ENCODE measurements around the gene UBE2E2. TPM values are rescaled to one million over a fixed set of nuclear protein-coding genes. Genes with fewer than 3 reads are reported as not detected.

The UBE2E2 gene
- total and polyA plus RNA-seq, 2 donors (not counting 1 experiment from before 2014, with no cell fraction given): 16.0 to 45.0 TPM

DNA sequence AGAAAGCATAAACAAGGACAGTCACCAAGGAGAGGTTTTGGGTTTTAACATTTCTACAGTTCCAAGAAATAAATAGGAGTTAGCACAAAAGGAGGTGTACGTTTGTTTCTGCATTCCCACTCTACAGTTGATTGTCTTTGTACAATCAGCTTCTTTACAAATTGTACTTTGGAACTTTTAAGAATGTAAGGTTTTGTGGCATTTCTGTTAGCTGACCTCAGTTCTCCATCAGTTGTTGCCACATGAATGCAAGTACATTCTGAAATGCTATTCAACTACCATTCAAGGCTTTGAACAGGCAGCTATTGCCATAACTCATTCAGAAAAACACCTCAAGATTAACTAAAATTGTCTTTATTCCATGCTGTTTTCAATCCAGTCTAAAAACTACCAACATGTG lies 349.4 kb downstream of the UBE2E2 start:
- intact Hi-C loops (cut with micrococcal nuclease): no loop called here

DNA sequence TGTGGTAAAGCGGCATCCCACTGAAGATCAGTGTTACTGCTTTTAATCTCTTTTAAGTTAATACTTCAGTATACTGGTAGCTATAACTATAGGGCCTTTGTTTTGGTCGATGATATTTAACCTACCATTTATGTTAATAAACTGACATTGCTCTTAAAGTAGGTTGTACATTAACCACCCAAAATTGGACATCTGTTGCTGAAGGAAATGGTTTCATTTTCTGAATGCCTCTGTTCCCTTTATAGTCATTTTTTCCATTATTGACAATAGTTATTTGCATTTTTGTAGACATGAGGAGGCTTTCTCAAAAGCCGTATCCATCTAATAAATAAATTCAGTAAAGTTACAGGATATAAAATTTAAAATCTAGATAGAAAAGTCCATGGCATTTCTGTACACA lies 350.2 kb downstream of the UBE2E2 start:
- intact Hi-C loops (cut with micrococcal nuclease): no loop called here
- H3K27ac ChIP-seq (ENCODE audit: low read length in 2 of 2): no peak overlapping the region
- no peak overlapping the region for H2AFZ ChIP-seq (ENCODE audit: insufficient read depth, low read depth, low read length, poor library complexity, severe bottlenecking)
- no peaks in the 10 kb centered on the region for H3K27me3 ChIP-seq (replicated peaks in 1 of 4; ENCODE audit: control extremely low read depth in 1 of 4, control insufficient read depth in 3 of 4, insufficient read depth in 4 of 4, low read length in 3 of 4)
- no peaks in the 10 kb centered on the region for H3K79me2 ChIP-seq (ENCODE audit: control insufficient read depth, insufficient read depth, low read length)
- H3K4me3 Mint-ChIP-seq: no peak overlapping the region
- H3K27ac Mint-ChIP-seq: no peak overlapping the region
- no peak for ATAC-seq (ENCODE audit: low read depth)
- no CpG with 5 or more reads among the region's 3 CpGs for WGBS (ENCODE audit: insufficient coverage)
- H3K4me1 Mint-ChIP-seq: peaks cover 23% of the 10 kb centered on the region
- no peaks in the 10 kb centered on the region for H4K20me1 ChIP-seq (ENCODE audit: control insufficient read depth, insufficient read depth, low read length, poor library complexity, severe bottlenecking)
- no peak overlapping the region for H3K4me2 ChIP-seq (replicated peaks; ENCODE audit: low read depth, low read length, poor library complexity, severe bottlenecking)
- DNase-seq: no peak
- CTCF ChIA-PET: no interaction called here
- no peak overlapping the region for H3K4me3 ChIP-seq (ENCODE audit: control extremely low read depth in 1 of 5, extremely low read depth in 1 of 5, insufficient read depth in 1 of 5, low read depth in 2 of 5, low read length in 4 of 5)
- TF ChIP-seq, protein P1, sequence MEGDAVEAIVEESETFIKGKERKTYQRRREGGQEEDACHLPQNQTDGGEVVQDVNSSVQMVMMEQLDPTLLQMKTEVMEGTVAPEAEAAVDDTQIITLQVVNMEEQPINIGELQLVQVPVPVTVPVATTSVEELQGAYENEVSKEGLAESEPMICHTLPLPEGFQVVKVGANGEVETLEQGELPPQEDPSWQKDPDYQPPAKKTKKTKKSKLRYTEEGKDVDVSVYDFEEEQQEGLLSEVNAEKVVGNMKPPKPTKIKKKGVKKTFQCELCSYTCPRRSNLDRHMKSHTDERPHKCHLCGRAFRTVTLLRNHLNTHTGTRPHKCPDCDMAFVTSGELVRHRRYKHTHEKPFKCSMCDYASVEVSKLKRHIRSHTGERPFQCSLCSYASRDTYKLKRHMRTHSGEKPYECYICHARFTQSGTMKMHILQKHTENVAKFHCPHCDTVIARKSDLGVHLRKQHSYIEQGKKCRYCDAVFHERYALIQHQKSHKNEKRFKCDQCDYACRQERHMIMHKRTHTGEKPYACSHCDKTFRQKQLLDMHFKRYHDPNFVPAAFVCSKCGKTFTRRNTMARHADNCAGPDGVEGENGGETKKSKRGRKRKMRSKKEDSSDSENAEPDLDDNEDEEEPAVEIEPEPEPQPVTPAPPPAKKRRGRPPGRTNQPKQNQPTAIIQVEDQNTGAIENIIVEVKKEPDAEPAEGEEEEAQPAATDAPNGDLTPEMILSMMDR (IDR thresholded peaks at IDR 0.05): no peak
- TF ChIP-seq EZH2 (IDR thresholded peaks at IDR 0.05; ENCODE audit: borderline replicate concordance, insufficient read depth, low read depth, low read length, poor library complexity, severe bottlenecking): no peak
- peaks cover 0 to 4% of the 10 kb centered on the region in 2 donors for H3K4me1 ChIP-seq (ENCODE audit: control insufficient read depth in 2 of 2, insufficient read depth in 2 of 2, low read length in 2 of 2)
- POLR2A ChIA-PET: no interaction called here
- no peaks in the 10 kb centered on the region for H3K9me3 ChIP-seq (ENCODE audit: control extremely low read depth in 1 of 3, control insufficient read depth in 2 of 3, insufficient read depth in 1 of 3, low read length in 2 of 3)
- peaks cover 0 to 2% of the 10 kb centered on the region in 2 experiments for H3K36me3 ChIP-seq (replicated peaks in 1 of 2; ENCODE audit: control extremely low read depth in 1 of 2, control insufficient read depth in 1 of 2, extremely low read depth in 1 of 2, insufficient read depth in 2 of 2, low read length in 1 of 2)
- no peaks in the 10 kb centered on the region for H3K27me3 Mint-ChIP-seq
- no peak overlapping the region for H3K9ac ChIP-seq (ENCODE audit: low read length)
- H3K9me3 Mint-ChIP-seq (ENCODE audit: insufficient read depth): no peaks in the 10 kb centered on the region

More for the DNA sequence above, 349.4 kb downstream of the UBE2E2 start:
- no peak overlapping the region for H3K4me3 ChIP-seq (ENCODE audit: control extremely low read depth in 1 of 5, extremely low read depth in 1 of 5, insufficient read depth in 1 of 5, low read depth in 2 of 5, low read length in 4 of 5)
- H3K9me3 ChIP-seq (ENCODE audit: control extremely low read depth in 1 of 3, control insufficient read depth in 2 of 3, insufficient read depth in 1 of 3, low read length in 2 of 3): no peaks in the 10 kb centered on the region
- H3K27ac Mint-ChIP-seq: no peak overlapping the region
- TF ChIP-seq, protein P1 (IDR thresholded peaks at IDR 0.05): no peak
- TF ChIP-seq EZH2 (IDR thresholded peaks at IDR 0.05; ENCODE audit: borderline replicate concordance, insufficient read depth, low read depth, low read length, poor library complexity, severe bottlenecking): no peak
- H3K4me1 Mint-ChIP-seq: peaks cover 23% of the 10 kb centered on the region
- ChIA-PET CTCF (no interaction called here), POLR2A (no interaction called here)
- H3K79me2 ChIP-seq (ENCODE audit: control insufficient read depth, insufficient read depth, low read length): no peaks in the 10 kb centered on the region
- DNase-seq (no peak), ATAC-seq (ENCODE audit: low read depth) (no peak)
- no peaks in the 10 kb centered on the region for H3K9me3 Mint-ChIP-seq (ENCODE audit: insufficient read depth)
- H3K27ac ChIP-seq (ENCODE audit: low read length in 2 of 2): no peak overlapping the region
- H3K27me3 ChIP-seq (replicated peaks in 1 of 4; ENCODE audit: control extremely low read depth in 1 of 4, control insufficient read depth in 3 of 4, insufficient read depth in 4 of 4, low read length in 3 of 4): no peaks in the 10 kb centered on the region
- no CpG with 5 or more reads among the region's 1 CpG for WGBS (ENCODE audit: insufficient coverage)
- no peak overlapping the region for H2AFZ ChIP-seq (ENCODE audit: insufficient read depth, low read depth, low read length, poor library complexity, severe bottlenecking)
- no peak overlapping the region for H3K4me2 ChIP-seq (replicated peaks; ENCODE audit: low read depth, low read length, poor library complexity, severe bottlenecking)
- no peak overlapping the region for H3K9ac ChIP-seq (ENCODE audit: low read length)
- H3K4me3 Mint-ChIP-seq: no peak overlapping the region
- H3K27me3 Mint-ChIP-seq: no peaks in the 10 kb centered on the region
- H4K20me1 ChIP-seq (ENCODE audit: control insufficient read depth, insufficient read depth, low read length, poor library complexity, severe bottlenecking): no peaks in the 10 kb centered on the region
- H3K36me3 ChIP-seq (replicated peaks in 1 of 2; ENCODE audit: control extremely low read depth in 1 of 2, control insufficient read depth in 1 of 2, extremely low read depth in 1 of 2, insufficient read depth in 2 of 2, low read length in 1 of 2): peaks cover 0 to 2% of the 10 kb centered on the region in 2 experiments
- peaks cover 0 to 4% of the 10 kb centered on the region in 2 donors for H3K4me1 ChIP-seq (ENCODE audit: control insufficient read depth in 2 of 2, insufficient read depth in 2 of 2, low read length in 2 of 2)

All from B cell (primary cell).